GM18517 (cell line): ENCODE data around the gene ADRB1.

Source experiments
- ATAC-seq: cut with Tn5 transposase; IDR thresholded peaks from one replicate; pipeline ENCODE4 v1.9.1; 2021; ENCODE audit warnings: mild to moderate bottlenecking, moderate library complexity; ENCODE audit not compliant: unreplicated experiment

ADRB1 gene

DNA sequence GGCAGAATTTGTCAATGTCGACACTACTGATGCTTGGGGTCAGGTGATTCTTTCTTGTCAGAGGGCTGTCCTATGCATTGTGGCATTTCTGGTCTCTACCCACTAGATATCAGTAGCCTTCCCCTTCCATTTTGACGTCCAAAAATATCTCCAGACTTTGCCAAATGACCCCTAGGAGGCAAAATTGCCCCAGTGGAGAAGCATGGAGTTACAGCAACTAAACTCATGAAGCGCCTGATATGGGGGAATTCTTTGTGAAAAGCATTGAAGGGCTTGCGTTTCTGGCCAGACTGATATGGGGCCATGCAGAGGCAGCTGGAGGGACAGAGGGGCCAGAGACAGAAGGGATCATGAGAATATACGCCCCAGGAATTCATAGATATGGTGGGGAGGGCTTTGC lies 43.6 kb downstream of the ADRB1 start:
- ATAC-seq, result no peak

DNA sequence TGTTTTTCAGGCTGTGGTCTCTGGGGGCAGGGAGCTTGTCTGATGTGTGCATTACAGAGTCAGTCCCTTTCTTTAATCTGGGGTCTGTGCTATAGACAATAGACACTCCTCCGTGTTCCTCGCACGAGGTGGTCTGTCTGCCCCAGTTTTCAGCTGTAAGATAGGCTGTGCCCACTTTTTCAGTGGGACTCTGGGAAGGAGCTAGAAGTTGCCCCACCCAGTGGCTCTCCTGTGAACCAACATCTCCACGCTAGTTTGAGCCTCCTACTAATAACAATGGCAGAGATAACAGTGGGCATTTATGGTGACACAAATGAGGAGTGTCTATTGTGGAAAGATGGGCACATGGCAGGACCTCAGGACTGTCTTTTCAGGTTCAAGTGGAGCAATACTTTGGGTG lies 44.0 kb downstream of the ADRB1 start:
- no peak for ATAC-seq

- no peak for ATAC-seq
Observed at GRCh38 chr10:114094795-114095194, 51.1 kb downstream of the ADRB1 start.

- ATAC-seq, result peak; percentile 38
Observed at GRCh38 chr10:114095559-114096337, 52.1 kb downstream of the ADRB1 start.
